ENCODE data around the gene CEMIP. TPM values are rescaled to one million over a fixed set of nuclear protein-coding genes. Genes with fewer than 3 reads are reported as not detected.

The CEMIP gene
- total and polyA plus RNA-seq, 2 of the 13 experiments (the other 11 are each of a cell fraction or from before 2014, with no cell fraction given): 4.3 to 28.5 TPM

DNA sequence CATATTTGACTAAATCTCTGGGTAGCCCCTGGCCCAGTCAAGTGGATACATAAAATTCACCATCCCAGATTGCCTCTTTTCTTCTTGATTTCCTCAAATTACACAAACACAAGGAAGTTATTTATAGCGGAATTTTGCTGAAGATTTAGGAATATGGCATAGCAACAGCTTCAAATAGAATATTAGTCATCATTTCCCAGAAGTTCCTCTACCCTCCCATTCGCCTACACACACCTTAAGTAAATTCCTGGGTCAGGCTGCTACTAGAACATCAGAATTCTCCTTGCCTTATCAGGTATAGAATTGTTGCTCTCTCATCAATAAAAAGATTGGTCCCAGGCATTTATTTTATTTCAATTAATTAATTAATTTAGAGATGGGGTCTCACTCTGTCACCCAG, 178.8 kb downstream of the CEMIP start:
- Histone ChIP-seq H4K20me1 (ENCODE audit: insufficient read depth, low read length) (no peaks in the 10 kb centered on the region), H3K9me3 (ENCODE audit: low read length) (no peaks in the 10 kb centered on the region), H3K4me3 (replicated peaks in 1 of 3; ENCODE audit: insufficient read depth in 1 of 3, low read depth in 2 of 3, low read length in 3 of 3) (no peak overlapping the region), H3K27ac (ENCODE audit: extremely low read length, insufficient read depth, low read length) (no peak overlapping the region), H3K9ac (ENCODE audit: insufficient read depth, low read depth, low read length) (no peak overlapping the region), H2AFZ (ENCODE audit: low read length) (no peak overlapping the region), H3K36me3 (replicated peaks in 1 of 2; ENCODE audit: control insufficient read depth in 1 of 2, insufficient read depth in 2 of 2, low read length in 2 of 2) (no peaks in the 10 kb centered on the region), H3K4me2 (ENCODE audit: low read depth, low read length) (no peak overlapping the region), H3K79me2 (ENCODE audit: insufficient read depth, low read length) (no peaks in the 10 kb centered on the region), H3K27me3 (ENCODE audit: control insufficient read depth in 1 of 2, insufficient read depth in 2 of 2, low read length in 2 of 2) (no peaks in the 10 kb centered on the region), H3K4me1 (ENCODE audit: insufficient read depth, low read length) (peaks cover 34% of the 10 kb centered on the region)
- no peak for TF ChIP-seq SMARCE1 (IDR thresholded peaks at IDR 0.05; ENCODE audit: borderline replicate concordance)
- no peak for TF ChIP-seq PTBP1 (IDR thresholded peaks at IDR 0.05; ENCODE audit: low read depth, low read length, poor library complexity, severe bottlenecking)
- no peak for TF ChIP-seq ZNF724P (CRISPR knock-in tag; IDR thresholded peaks at IDR 0.05; ENCODE audit: borderline replicate concordance)
- TF ChIP-seq NPAS2 (CRISPR knock-in tag; IDR thresholded peaks at IDR 0.05; ENCODE audit: borderline replicate concordance): no peak
- no peak for TF ChIP-seq ARNT (IDR thresholded peaks at IDR 0.05)
- TF ChIP-seq ZNF12 (CRISPR knock-in tag; IDR thresholded peaks at IDR 0.05): no peak
- no peak for TF ChIP-seq ZNF253 (CRISPR knock-in tag; IDR thresholded peaks at IDR 0.05; ENCODE audit: borderline replicate concordance)
- no peak for TF ChIP-seq TGIF2 (CRISPR knock-in tag; IDR thresholded peaks at IDR 0.05)
- TF ChIP-seq ZNF260 (CRISPR knock-in tag; IDR thresholded peaks at IDR 0.05; ENCODE audit: borderline replicate concordance, low read depth): no peak
- TF ChIP-seq THAP9 (CRISPR knock-in tag; IDR thresholded peaks at IDR 0.05; ENCODE audit: borderline replicate concordance): no peak
- no peak for DNase-seq (ENCODE audit: low spot score)
- no peak for FAIRE-seq
- BruUV-seq (replicated peaks): no TSS peak
- CTCF ChIA-PET (ENCODE audit: low intra/inter-chr PET ratio, low total read pairs): no interaction called here
- POLR2A ChIA-PET: no interaction called here
- no peak for ATAC-seq
- intact Hi-C loops (cut with micrococcal nuclease; ENCODE audit: unreplicated experiment) (no loop called here), in situ Hi-C loops (cut with HindIII; ENCODE audit: extremely low pct_ligation_motif_present, low pct_unique_long_range_greater_than_20kb) (loop anchor here (25.0 kb wide), 1 partner anchor 496 kb away; no protein-coding TSS in a partner anchor)
- 89% methylated on average over 2 of the region's 2 CpGs for WGBS (ENCODE audit: low lambda C conversion rate)
